Ureter (tissue), 1 donor: ENCODE results near the gene ANKRD11. TPM values are rescaled to one million over a fixed set of nuclear protein-coding genes. Genes with fewer than 3 reads are reported as not detected.

Experiments used
- DNase-seq: peaks from one replicate; pipeline ENCODE4 v3.0.0-alpha.2; 2020; ENCODE audit warnings: low spot score
- total RNA-seq: library from RNA; stranded (reverse); gene quantifications from one replicate; pipeline ENCODE4 v1.2.4, GENCODE V29; 2023
- donor health status: DM: yes; HTN: yes; CAD: no.

The ANKRD11 gene
- total RNA-seq, 1 donor from 2014 or later: 258 TPM

- no peak for DNase-seq
Measured at GRCh38 chr16:89506791-89507191, 16.4 kb upstream of the ANKRD11 start.

GRCh38 chr16:89506113-89506504 lies 15.7 kb upstream of the ANKRD11 start:
- no peak for DNase-seq

DNA sequence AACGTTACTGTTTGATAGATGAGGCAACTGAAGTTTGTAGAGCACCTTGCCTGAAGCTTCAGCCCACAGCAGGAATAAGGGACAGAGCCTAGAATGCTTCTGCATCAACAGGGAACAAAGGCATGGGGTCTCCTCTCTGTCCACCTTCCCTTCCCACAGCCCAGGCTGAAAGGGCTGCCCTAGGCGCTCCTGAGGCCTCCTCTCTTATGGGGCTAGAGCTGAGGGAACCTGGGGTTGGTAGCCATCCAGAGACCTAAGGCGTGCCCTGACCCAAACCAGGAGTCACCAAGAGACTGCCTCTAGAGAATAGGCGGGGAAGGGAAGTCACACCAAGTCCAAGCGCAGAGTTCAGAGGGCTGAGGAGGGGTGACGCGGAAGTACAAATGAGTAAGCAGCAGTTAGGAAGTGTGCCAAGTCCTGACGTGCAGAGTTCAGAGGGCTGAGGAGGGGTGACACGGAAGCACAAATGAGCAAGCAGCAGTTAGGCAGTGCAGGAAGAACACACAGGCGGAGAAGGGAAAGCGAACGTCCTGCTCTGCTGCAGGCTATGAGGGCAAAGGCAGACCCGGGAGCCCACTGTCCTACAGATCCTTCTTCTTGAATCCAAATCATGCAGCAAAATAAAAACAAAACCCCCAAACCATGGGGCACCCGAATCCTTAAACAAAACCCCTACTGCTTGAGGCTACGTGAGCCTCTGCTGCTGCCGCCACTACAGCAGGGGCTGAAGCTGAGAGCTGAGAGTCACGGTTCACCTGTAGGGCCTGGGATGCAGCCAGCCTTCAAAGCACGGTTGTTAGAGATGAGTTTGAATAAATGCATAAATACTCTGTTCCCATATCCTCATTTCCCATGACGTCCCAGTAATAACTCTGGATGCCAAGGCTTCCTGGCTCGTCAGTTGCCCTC lies 15.1 kb upstream of the ANKRD11 start:
- DNase-seq: peak; percentile 94

DNA sequence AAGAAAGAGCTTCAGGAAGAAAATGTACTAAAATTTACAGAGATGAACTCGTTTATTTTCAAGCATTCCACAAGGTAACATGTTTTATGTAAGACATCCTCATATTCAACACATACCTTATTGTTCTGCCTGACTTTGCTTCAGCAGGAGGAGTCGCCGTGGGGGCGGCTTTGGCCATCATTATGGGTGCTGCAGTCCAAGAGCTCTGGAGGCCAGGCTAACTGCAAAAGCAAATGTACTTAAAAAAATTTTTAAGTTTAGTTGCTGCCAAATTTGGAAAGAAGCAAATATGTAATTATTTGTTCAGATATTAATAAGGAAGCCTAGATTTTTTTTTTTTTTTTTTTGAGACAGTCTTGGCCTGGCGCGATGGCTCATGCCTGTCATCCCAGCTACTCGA lies 13.7 kb upstream of the ANKRD11 start:
- DNase-seq: no peak

- DNase-seq: peak; percentile 67
Measured at GRCh38 chr16:89502081-89502843, 11.9 kb upstream of the ANKRD11 start.

DNA sequence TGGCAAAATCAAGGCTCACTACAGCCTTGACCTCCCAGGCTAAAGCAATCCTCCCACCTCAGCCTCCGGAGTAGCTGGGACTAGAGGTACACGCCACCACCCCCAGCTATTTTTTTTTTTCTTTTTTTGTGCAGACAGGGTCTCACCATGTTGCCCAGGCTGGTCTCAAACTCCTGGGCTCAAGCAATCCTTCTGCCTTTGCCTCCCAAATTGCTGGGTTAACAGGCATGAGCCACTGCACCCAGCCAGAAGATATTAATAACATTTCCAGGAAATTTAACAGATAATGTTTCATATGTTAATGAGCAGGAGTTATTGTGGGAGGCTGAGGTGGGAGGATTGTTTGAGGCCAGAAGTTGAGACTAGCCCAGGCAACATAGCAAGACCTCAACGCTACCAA lies 9.4 kb upstream of the ANKRD11 start:
- no peak for DNase-seq

DNA sequence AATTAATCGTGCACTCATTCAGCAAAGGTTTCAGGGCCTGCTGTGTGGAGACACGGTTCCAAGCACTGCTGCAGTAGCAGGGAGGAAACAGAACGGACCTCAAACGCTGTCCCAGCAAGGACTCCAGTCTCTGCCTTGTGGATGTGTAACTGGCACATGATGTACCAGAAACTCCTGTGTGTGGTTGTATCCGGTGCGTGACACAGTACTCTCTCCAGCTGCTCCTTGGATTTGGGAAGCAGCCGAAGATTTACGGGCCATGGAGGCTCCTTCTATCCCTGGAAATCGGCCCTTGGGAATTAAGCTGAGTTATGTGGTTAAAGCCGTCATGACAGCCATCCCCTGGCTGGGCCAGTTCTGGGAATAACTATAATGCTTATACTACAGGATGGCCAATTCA lies 8.5 kb upstream of the ANKRD11 start:
- no peak for DNase-seq

DNA sequence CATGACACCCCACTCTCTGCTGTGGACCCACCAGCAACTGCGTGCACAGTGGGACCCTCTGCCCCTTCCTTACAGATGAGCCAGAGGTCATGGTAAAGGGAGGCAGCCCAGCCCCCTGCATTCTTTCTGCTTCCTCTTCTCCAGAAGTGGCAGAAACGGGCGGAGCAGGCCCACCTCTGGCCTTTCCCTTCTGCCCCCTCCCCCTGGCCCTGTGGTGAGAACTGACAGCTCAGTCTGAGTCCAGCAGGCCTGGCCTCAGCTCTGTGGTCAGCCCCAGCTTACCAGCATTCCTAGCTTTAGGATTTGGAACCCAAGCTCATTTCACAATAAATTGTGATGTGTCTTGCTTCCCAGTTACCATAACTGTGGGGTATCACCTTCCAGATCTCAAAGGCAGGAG lies 4.8 kb upstream of the ANKRD11 start:
- DNase-seq: no peak

- no peak for DNase-seq
Measured at GRCh38 chr16:89493776-89494175, 3.4 kb upstream of the ANKRD11 start.

DNA sequence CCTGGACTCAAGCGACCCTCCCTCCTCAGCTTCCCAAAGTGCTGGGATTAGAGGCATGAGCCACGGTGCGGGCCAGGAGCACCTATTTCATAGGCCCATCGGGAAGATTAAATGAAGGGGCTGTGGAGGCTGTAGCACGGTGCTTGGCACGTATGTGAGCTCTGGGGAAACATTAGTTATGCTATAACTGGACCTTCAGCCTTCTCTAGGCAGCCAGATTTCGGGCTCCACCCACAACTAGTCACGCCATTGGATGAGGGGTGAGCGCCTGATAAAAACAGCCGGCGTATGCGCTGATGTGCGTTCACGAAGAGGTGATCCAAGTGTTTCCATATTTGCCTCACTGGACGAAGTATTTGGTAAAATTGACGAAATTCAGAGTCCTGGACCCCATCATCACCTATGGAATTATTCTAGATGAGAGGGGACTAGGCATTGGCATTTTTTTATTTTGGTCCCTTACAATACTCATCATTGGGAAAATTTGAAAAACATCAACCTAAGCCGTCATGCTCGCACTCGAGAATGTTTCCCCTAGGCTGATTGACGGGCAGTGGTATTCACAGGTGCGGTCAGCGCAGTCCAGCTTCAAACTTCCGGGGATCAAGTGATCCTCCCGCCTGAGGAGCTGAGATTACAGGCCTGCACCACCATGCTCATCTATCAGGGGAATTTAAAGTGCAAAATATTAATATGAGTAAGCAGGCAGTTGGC lies 1.8 kb upstream of the ANKRD11 start:
- no peak for DNase-seq

DNA sequence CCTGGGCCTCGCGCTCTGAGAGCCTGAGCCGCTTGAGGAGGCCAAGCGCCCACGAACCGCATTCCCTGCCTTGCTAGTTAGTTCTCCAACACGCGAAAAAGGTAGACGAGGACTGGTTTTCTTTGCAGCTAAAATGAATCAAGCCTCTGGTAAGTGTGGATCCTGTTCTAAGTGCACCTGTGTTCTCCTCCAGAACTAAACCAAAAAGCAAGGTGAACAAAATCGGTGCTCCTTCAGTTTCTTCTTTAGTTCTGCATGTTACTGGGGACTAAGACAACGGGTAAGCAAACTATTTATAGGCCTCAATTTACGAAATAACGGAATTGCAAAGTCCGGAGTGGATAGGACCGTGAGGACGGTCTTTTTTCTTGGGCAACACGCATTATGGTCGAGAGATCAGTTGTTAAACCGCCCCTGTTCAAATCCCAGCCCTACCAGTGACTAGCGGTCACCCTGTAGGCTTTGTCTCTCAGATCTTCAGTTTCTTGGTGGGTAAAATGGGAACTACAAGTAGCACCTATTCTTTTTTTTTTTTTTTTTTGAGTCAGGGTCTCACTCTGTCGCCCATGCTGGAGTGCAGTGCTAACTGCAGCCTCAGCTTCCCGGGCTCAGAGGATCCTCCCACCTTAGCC lies 993 bp upstream of the ANKRD11 start:
- DNase-seq: no peak

- DNase-seq: no peak
Measured at GRCh38 chr16:89489898-89490438, 393 bp downstream of the ANKRD11 start.

GRCh38 chr16:89489040-89489897 lies 1.1 kb downstream of the ANKRD11 start:
- DNase-seq: peak; percentile 91

- no peak for DNase-seq
Measured at GRCh38 chr16:89485701-89486246, 4.6 kb downstream of the ANKRD11 start.

DNA sequence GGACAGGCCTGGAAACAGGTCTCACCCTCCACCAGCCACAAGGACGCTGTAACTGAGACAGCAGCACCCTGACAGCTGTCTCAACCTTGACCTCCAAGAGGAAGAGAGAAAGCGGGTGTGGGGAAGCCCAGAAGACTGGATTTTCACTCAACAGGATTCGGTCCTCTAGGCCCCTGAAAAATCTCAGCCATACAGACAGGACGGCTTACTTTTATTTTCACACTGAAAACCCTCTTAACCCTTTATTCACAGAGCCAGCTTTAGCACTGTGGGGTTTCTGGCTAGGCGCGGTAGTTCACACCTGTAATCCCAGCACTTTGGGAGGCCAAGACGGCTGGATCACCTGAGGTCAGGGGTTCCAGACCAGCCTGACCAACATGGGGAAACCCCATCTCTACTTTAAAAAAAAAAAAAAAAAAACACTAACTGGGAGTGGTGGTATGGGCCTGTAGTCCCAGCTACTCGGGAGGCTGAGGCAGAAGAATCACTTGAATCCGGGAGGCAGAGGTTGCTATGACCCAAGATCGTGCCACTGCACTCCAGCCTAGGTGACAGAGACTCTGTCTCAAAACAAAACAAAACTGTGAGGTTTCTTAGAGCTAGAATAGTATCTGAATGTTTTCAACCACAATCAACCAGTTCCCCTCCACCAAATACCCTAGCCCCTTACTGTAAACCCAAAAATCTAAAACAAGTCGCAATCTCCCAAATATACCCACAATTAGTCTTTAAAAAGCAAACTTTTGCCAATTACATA lies 5.3 kb downstream of the ANKRD11 start:
- no peak for DNase-seq

- no peak for DNase-seq
Measured at GRCh38 chr16:89484041-89484501, 6.3 kb downstream of the ANKRD11 start.

- no peak for DNase-seq
Measured at GRCh38 chr16:89482817-89483205, 7.5 kb downstream of the ANKRD11 start.

- DNase-seq: no peak
Measured at GRCh38 chr16:89482150-89482816, 8.1 kb downstream of the ANKRD11 start.
